ENCODE results near the gene FRMD8.

The FRMD8 gene

GRCh38 chr11:65415499-65416340 lies 29.3 kb downstream of the FRMD8 start:
- no peak for DNase-seq

- peak; percentile 97 for DNase-seq
These were observed 29.9 kb downstream of the FRMD8 start for GRCh38 chr11:65416341-65416824.

- DNase-seq: peak; percentile 64 to 67
These were observed 30.6 kb downstream of the FRMD8 start for GRCh38 chr11:65416841-65417701.

- peak; percentile 69 to 70 for DNase-seq
These were observed 31.4 kb downstream of the FRMD8 start for GRCh38 chr11:65417702-65418430.

- DNase-seq: no peak
These were observed 31.9 kb downstream of the FRMD8 start for GRCh38 chr11:65418431-65418680.

- DNase-seq: peak; percentile 94 to 96
These were observed 32.4 kb downstream of the FRMD8 start for GRCh38 chr11:65418681-65419459.

GRCh38 chr11:65419460-65419771 lies 33.0 kb downstream of the FRMD8 start:
- no peak for DNase-seq

GRCh38 chr11:65419772-65420481 lies 33.5 kb downstream of the FRMD8 start:
- peak; percentile 79 to 83 for DNase-seq

GRCh38 chr11:65420506-65420905 lies 34.1 kb downstream of the FRMD8 start:
- DNase-seq: no peak

GRCh38 chr11:65420979-65421793 lies 34.7 kb downstream of the FRMD8 start:
- peak; percentile 88 to 91 for DNase-seq

GRCh38 chr11:65421794-65422632 lies 35.6 kb downstream of the FRMD8 start:
- peak; percentile 98 to 99 for DNase-seq

- DNase-seq: peak; percentile 98 to 99
These were observed 36.4 kb downstream of the FRMD8 start, which contains the start of gene NEAT1 for GRCh38 chr11:65422633-65423515. Gene NEAT1 (plus strand): TSS chr11:65422798.

GRCh38 chr11:65423516-65424204 lies 37.2 kb downstream of the FRMD8 start:
- peak; percentile 59 to 61 for DNase-seq

GRCh38 chr11:65424205-65425104 lies 38.0 kb downstream of the FRMD8 start:
- peak; percentile 81 to 83 for DNase-seq

GRCh38 chr11:65425105-65425970 lies 38.9 kb downstream of the FRMD8 start:
- DNase-seq: peak; percentile 80 to 82
